ENCODE measurements around the gene NCOA1. TPM values are rescaled to one million over a fixed set of nuclear protein-coding genes. Genes with fewer than 3 reads are reported as not detected.

The NCOA1 gene
- total RNA-seq, 3 donors from 2014 or later: 34.8 to 55.6 (median 43.6) TPM

DNA sequence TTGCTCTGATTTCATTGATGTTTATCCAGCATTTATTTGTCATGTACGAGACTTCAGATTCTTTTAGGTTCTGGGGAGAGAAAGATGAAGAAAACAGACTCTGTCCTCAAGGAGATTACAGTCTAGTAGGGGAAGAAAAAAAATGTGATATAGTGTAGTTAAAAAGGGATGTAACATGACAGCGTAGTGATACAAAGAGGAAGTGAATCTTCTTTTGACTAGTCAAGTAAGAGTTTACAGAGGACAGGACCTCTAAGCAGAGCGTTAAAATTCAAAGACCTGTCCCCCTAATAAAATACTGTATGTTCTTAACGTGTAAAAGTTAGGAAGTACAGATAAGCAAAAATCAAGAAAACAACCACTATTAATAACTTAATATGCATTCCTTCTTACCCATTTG is 47.7 kb downstream of the NCOA1 start:
- no peak for DNase-seq
- no peaks in the 10 kb centered on the region for H3K36me3 ChIP-seq (ENCODE audit: low read depth)
- intact Hi-C loops (cut with DNase I, micrococcal nuclease): no loop called here
- no peak overlapping the region for H3K4me3 ChIP-seq
- H3K4me1 ChIP-seq (ENCODE audit: low read depth): peaks cover 11% of the 10 kb centered on the region
- no peaks in the 10 kb centered on the region for H3K9me3 ChIP-seq
- TF ChIP-seq CTCF (IDR thresholded peaks at IDR 0.05): no peak
- no peak for ATAC-seq

DNA sequence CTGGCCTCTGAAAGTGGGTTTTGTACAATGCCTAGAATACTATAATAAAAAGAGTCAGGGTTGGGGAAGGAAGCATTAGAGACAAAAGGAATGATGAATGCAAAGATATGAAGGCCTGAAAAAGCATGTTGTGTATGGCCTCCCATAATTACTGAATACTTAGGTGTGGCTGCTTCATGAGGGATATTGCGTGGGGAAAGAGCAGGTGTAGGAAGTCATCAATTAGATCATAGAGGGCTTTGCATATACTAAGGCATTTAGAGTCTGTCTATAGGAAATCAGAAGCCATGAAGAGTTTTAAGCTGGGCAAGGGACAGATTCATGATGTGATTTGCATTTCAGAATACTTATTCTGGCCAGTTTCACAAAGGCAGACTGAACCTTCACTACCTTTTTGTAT is 48.2 kb downstream of the NCOA1 start:
- no peak for TF ChIP-seq CTCF (IDR thresholded peaks at IDR 0.05)
- intact Hi-C loops (cut with DNase I, micrococcal nuclease): no loop called here
- Histone ChIP-seq H3K36me3 (ENCODE audit: low read depth) (no peaks in the 10 kb centered on the region), H3K9me3 (no peaks in the 10 kb centered on the region), H3K4me1 (ENCODE audit: low read depth) (peaks cover 11% of the 10 kb centered on the region), H3K4me3 (no peak overlapping the region)
- ATAC-seq (peak; percentile 55), DNase-seq (no peak)

- TF ChIP-seq CTCF (IDR thresholded peaks at IDR 0.05): no peak
- intact Hi-C loops (cut with DNase I, micrococcal nuclease): no loop called here
Measured at GRCh38 chr2:24540011-24540477, 49.0 kb downstream of the NCOA1 start.

GRCh38 chr2:24541621-24542020 is 50.6 kb downstream of the NCOA1 start:
- TF ChIP-seq CTCF (IDR thresholded peaks at IDR 0.05): no peak
- H3K4me1 ChIP-seq (ENCODE audit: low read depth): peaks cover 11% of the 10 kb centered on the region
- ATAC-seq (no peak), DNase-seq (no peak)
- no peaks in the 10 kb centered on the region for H3K9me3 ChIP-seq
- no peak overlapping the region for H3K4me3 ChIP-seq
- intact Hi-C loops (cut with DNase I, micrococcal nuclease): no loop called here
- H3K36me3 ChIP-seq (ENCODE audit: low read depth): no peaks in the 10 kb centered on the region

More at GRCh38 chr2:24540011-24540477, 49.0 kb downstream of the NCOA1 start:
- ATAC-seq (peak; percentile 52), DNase-seq (no peak)
- H3K36me3 ChIP-seq (ENCODE audit: low read depth): no peaks in the 10 kb centered on the region
- no peak overlapping the region for H3K4me3 ChIP-seq
- H3K9me3 ChIP-seq: no peaks in the 10 kb centered on the region
- peaks cover 11% of the 10 kb centered on the region for H3K4me1 ChIP-seq (ENCODE audit: low read depth)

DNA sequence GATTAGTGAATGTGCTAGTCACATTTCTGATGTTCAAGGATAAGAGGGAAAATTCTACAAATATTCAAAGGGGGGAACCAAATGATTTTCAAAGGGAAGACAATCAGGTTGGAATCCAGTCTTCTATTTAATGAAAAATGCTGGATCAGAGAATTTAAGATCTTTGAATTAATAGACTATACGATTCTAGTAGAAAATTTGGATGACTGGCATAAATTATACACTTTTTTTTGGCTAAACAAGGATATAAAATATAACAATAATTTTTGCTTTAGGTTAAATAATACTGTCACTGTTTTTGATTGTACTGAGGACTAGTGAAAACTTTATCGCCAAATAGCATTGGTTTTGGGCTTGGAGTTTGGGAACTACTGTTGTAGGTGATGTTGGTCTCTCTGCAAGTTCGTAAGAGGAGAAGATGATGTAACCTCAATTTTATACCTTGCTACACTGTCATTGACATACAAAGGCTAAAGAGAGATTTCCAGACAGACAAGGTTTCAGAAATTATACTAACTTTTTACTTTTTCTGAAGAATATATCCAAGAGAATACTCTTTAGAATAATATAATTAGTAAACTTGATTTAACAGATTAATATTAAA is 51.3 kb downstream of the NCOA1 start:
- Histone ChIP-seq H3K9me3 (no peaks in the 10 kb centered on the region), H3K4me1 (ENCODE audit: low read depth) (peaks cover 11% of the 10 kb centered on the region), H3K4me3 (no peak overlapping the region), H3K36me3 (ENCODE audit: low read depth) (no peaks in the 10 kb centered on the region)
- no peak for TF ChIP-seq CTCF (IDR thresholded peaks at IDR 0.05)
- ATAC-seq (no peak), DNase-seq (no peak)
- intact Hi-C loops (cut with DNase I, micrococcal nuclease): no loop called here

GRCh38 chr2:24543252-24543651 is 52.2 kb downstream of the NCOA1 start:
- no peak for ATAC-seq
- Histone ChIP-seq H3K4me1 (ENCODE audit: low read depth) (peaks cover 11% of the 10 kb centered on the region), H3K36me3 (ENCODE audit: low read depth) (no peaks in the 10 kb centered on the region), H3K4me3 (no peak overlapping the region), H3K9me3 (no peaks in the 10 kb centered on the region)
- no peak for TF ChIP-seq CTCF (IDR thresholded peaks at IDR 0.05)
- DNase-seq: peak in 1 of 3 donors; percentile 11
- intact Hi-C loops (cut with DNase I, micrococcal nuclease): no loop called here
